Liver (tissue), 9 donors: ENCODE measurements around the gene GRIA1. TPM values are rescaled to one million over a fixed set of nuclear protein-coding genes. Genes with fewer than 3 reads are reported as not detected.

ENCODE experiments used
- DNase-seq: peaks from one replicate; pipeline ENCODE4 v3.0.0-alpha.2; 2017; ENCODE audit warnings: low spot score
- H3K27ac ChIP-seq, 2 donors: one replicate each; pipeline ENCODE4 v1.7.0; 2013; ENCODE audit warnings: inconsistent platforms in 2 of 2, low read length in 2 of 2, control low read depth in 1 of 2, low read depth in 1 of 2, mild to moderate bottlenecking in 1 of 2
- H3K27me3 ChIP-seq, 4 donors: one replicate each; pipeline versions ENCODE4 v1.6.1 to v1.7.0; 2013; ENCODE audit warnings: low read length in 3 of 4, inconsistent platforms in 1 of 4, mild to moderate bottlenecking in 1 of 4, moderate library complexity in 1 of 4; ENCODE audit not compliant: control insufficient read depth in 4 of 4, insufficient read depth in 4 of 4
- H3K36me3 ChIP-seq, 4 donors: one replicate each; pipeline versions ENCODE4 v1.6.1 to v1.7.0; 2013; ENCODE audit warnings: low read length in 3 of 4, mild to moderate bottlenecking in 3 of 4, low read depth in 1 of 4, moderate library complexity in 1 of 4; ENCODE audit not compliant: control insufficient read depth in 4 of 4, insufficient read depth in 3 of 4
- H3K4me1 ChIP-seq, 4 donors: one replicate each; pipeline versions ENCODE4 v1.6.1 to v1.7.0; 2013; ENCODE audit warnings: low read length in 3 of 4, mild to moderate bottlenecking in 3 of 4, moderate library complexity in 1 of 4; ENCODE audit not compliant: control insufficient read depth in 4 of 4, insufficient read depth in 4 of 4
- H3K4me3 ChIP-seq, 3 donors: one replicate each; pipeline versions ENCODE4 v1.6.1 to v1.7.0; 2013; ENCODE audit warnings: low read length in 3 of 3, control low read depth in 1 of 3, low read depth in 1 of 3, mild to moderate bottlenecking in 1 of 3
- H3K9ac ChIP-seq, 2 donors: one replicate each; pipeline ENCODE4 v1.7.0; 2013; ENCODE audit warnings: low read length in 2 of 2, mild to moderate bottlenecking in 2 of 2, moderate library complexity in 2 of 2, control low read depth in 1 of 2, low read depth in 1 of 2
- H3K9me3 ChIP-seq, 4 donors: one replicate each; pipeline versions ENCODE4 v1.6.1 to v1.7.0; 2013; ENCODE audit warnings: low read length in 3 of 4; ENCODE audit not compliant: control insufficient read depth in 4 of 4
- ATF3 ChIP-seq: IDR thresholded peaks from 2 replicates; pipeline ENCODE4 v1.6.1; 2016; ENCODE audit warnings: antibody characterized with exemption
- CTCF ChIP-seq: fragments of 150-350 bp; IDR thresholded peaks from 2 replicates; pipeline ENCODE4 v1.5.1; 2017; ENCODE audit warnings: improper control_type of control experiment, low read depth, low read length; ENCODE audit not compliant: missing input control
- FOXA2 ChIP-seq: IDR thresholded peaks from 2 replicates; pipeline ENCODE4 v1.6.1; 2016; ENCODE audit warnings: antibody characterized with exemption
- GABPA ChIP-seq, 2 donors: IDR thresholded peaks in 1 of 2; conservative IDR thresholded peaks in 1 of 2; 2 replicates each; pipeline ENCODE4 v1.6.1; 2016; ENCODE audit warnings: antibody characterized with exemption in 2 of 2, mild to moderate bottlenecking in 1 of 2, moderate library complexity in 1 of 2
- MAX ChIP-seq: IDR thresholded peaks from 2 replicates; pipeline ENCODE4 v1.6.1; 2016; ENCODE audit warnings: antibody characterized with exemption
- RAD21 ChIP-seq, 2 donors: IDR thresholded peaks; 2 replicates each; pipeline ENCODE4 v1.6.1; 2016; ENCODE audit warnings: antibody characterized with exemption in 2 of 2, mild to moderate bottlenecking in 2 of 2
- REST ChIP-seq: IDR thresholded peaks from 2 replicates; pipeline ENCODE4 v1.6.1; 2016; ENCODE audit warnings: antibody characterized with exemption, mild to moderate bottlenecking
- TAF1 ChIP-seq: conservative IDR thresholded peaks from 2 replicates; pipeline ENCODE4 v1.6.1; 2016; ENCODE audit warnings: antibody characterized with exemption, mild to moderate bottlenecking
- ZBTB33 ChIP-seq: IDR thresholded peaks from 2 replicates; pipeline ENCODE4 v1.6.1; 2016; ENCODE audit warnings: antibody characterized with exemption
- WGBS: extraction: QIAGEN DNeasy Blood & Tissue Kit; methylation state at CpG from one replicate; pipeline ENCODE4 v1.1.7; 2013; 5-methylcytosine and 5-hydroxymethylcytosine counted together
- polyA plus RNA-seq, 2 donors: library from polyadenylated mRNA; stranded (reverse) in 1 of 2; unstranded in 1 of 2; fragments of 200-250 nt in 1 of 2; fragments of >200 nt in 1 of 2; fragmentation: Nextera tagmentation in 1 of 2; extraction: Ambion mirVana in 1 of 2; gene quantifications; one replicate each; pipeline versions ENCODE4 v1.2.1 to v1.2.3, GENCODE V29; 2013 to 2015
- total RNA-seq, 2 donors: library from RNA; depleted of rRNA; stranded (reverse); fragments of >200 nt; gene quantifications; one replicate each; pipeline ENCODE4 v1.2.3, GENCODE V29; 2014
- donor health status: healthy.
- donor health status: healthy.
- donor health status: healthy.
- donor health status: healthy.
- donor health status: healthy.

GRIA1 gene
- total and polyA plus RNA-seq, 4 donors = 0.08 TPM; not detected in 3

- Histone ChIP-seq H3K9ac (no peak overlapping the region), H3K27ac (no peak overlapping the region), H3K9me3 (no peaks in the 10 kb centered on the region), H3K27me3 (no peaks in the 10 kb centered on the region), H3K36me3 (no peaks in the 10 kb centered on the region), H3K4me1 (no peaks in the 10 kb centered on the region), H3K4me3 (no peak overlapping the region)
- no peak for TF ChIP-seq ZBTB33
- no peak for TF ChIP-seq TAF1
- no peak for TF ChIP-seq ATF3
- no peak for TF ChIP-seq FOXA2
- TF ChIP-seq MAX = no peak
- TF ChIP-seq REST = no peak
- no peak for TF ChIP-seq GABPA (IDR thresholded peaks at IDR 0.05 in 1 of 2, conservative IDR thresholded peaks at IDR 0.05 in 1 of 2)
- WGBS = 91% methylated on average over 8 of the region's 8 CpGs
- DNase-seq = no peak
Observed at GRCh38 chr5:153613672-153614071, 123.2 kb downstream of the GRIA1 start.

GRCh38 chr5:153617190-153617589, 126.7 kb downstream of the GRIA1 start:
- WGBS = 78% methylated on average over 4 of the region's 4 CpGs
- DNase-seq = no peak

More at GRCh38 chr5:153617190-153617589, 126.7 kb downstream of the GRIA1 start:
- Histone ChIP-seq H3K27me3 (no peaks in the 10 kb centered on the region), H3K4me3 (no peak overlapping the region), H3K27ac (no peak overlapping the region), H3K36me3 (no peaks in the 10 kb centered on the region), H3K4me1 (no peaks in the 10 kb centered on the region), H3K9me3 (no peaks in the 10 kb centered on the region), H3K9ac (no peak overlapping the region)
- TF ChIP-seq CTCF (no peak), RAD21 (IDR thresholded peaks at IDR 0.05) (no peak)
